CD4-positive, alpha-beta T cell treated with Interleukin-15 for 1 hour (primary cell): ENCODE data around the gene NUTM1.
A peak's percentile ranks its signal among the peaks of the same experiment; 100 is the strongest.
"Not testable (repeated sequence)": the region's sequence is repeated elsewhere in the genome, so short reads cannot be mapped to it uniquely, and the experiment has no call there.

Experiments used
- DNase-seq: peaks from one replicate; pipeline ENCODE4 v3.0.0-alpha.2; 2020

The NUTM1 gene

DNA sequence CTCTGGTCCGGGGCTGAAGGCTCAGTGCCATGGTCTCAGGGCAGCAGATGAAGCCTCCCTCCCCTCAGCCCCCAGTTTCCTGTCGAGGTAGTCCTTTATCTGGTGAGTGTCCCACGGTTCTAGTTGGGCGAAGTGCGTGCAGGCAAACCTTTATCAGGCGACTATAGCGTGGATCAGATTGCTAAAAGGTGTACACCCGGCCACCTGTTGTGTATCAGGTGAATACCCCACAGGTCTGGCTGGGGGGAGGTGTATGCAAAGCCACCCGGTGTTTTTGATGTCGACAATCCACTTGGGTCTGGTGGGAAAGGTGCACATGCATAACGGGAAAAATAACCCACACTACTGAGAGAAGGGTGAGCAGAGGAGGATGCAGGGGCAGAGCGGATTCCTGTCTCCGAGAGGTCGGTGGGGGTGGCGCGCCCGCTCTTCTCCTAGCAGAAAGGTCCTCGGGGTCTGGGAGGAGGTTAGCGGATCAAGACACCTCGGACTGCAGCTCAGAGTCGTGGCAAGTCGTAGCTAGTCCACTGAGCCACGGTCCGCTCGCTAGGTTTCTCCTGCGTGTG, 6.0 kb upstream of the NUTM1 start:
- DNase-seq = peak; percentile 30

DNA sequence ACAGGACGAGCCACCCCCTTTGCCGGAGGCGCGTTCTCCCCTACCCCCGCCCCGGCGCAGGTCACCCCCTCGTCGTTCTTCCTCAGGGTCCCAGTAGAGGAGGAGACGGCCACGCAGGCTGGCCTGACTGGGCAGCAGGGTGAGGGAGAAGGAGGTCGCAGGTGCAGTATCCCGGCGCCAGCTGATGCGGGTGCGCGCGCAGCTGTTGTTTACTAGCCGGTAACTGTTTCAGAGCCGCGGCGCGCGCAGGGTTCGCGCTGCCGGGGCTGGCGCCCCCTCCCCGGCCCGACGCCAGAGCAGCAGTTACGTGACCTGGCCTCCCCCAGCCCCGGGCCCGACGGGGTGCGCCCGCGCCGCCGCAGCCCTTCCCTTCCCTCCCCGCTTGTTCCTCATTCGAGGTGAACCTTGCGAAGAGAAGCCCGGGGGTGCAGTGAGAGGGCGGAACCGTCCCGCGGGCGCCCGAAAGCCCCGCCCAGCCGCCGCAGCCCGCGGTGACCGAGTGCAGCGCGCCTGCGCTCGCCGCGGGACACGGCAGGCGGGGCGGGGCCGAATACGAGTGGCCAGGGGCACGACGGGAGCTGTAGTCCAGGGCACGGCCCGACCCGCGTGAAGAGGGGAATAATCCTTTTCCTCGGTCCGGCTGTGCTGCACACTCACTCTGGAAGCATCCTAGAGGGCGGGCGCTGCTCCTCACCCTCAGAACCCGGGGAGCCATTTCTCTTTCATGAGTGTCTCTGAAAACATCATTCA, 5.4 kb upstream of the NUTM1 start, which contains the start of gene SLC12A6:
Gene SLC12A6 (minus strand): TSS at position 225 of the 750 bp plus-strand sequence. CDS start 1,101 bp downstream, outside the sequence.
- DNase-seq = peak; percentile 94

DNA sequence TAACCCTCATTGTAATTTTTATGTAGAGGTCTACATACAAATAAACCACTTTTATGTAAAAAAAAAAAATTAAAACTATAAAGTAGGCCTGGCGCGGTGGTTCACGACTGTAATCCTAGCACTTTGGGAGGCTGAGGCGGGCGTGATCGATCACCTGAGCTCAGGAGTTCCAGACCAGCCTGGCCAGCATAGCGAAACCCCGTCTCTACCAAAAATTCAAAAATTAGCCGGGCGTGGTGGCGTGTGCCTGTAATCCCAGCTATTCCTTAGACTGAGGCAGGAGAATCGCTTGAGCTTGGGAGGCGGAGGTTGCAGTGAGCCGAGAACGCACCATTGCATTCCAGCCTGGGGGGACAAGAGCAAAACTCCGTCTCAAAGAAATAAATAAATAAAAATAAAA, 4.8 kb upstream of the NUTM1 start:
- DNase-seq = no peak

DNA sequence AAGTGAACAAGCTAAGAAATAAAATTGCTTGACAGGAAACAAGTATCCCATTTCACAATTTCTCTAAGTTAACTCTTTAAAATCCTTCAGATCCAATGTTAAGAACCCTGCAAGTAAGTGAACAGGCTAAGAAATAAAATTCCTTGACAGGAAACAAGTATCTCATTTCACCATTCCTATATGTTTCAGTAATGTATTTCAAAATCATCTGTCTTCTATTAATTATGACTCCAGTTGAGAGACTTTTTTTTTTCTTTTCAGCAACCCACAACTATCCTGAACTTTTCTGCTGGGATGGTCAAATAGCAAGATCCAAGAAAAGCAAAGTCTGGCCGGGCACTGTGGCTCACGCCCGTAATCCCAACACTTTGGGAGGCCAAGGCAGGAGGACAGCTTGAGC, 3.2 kb upstream of the NUTM1 start:
- no peak for DNase-seq

DNA sequence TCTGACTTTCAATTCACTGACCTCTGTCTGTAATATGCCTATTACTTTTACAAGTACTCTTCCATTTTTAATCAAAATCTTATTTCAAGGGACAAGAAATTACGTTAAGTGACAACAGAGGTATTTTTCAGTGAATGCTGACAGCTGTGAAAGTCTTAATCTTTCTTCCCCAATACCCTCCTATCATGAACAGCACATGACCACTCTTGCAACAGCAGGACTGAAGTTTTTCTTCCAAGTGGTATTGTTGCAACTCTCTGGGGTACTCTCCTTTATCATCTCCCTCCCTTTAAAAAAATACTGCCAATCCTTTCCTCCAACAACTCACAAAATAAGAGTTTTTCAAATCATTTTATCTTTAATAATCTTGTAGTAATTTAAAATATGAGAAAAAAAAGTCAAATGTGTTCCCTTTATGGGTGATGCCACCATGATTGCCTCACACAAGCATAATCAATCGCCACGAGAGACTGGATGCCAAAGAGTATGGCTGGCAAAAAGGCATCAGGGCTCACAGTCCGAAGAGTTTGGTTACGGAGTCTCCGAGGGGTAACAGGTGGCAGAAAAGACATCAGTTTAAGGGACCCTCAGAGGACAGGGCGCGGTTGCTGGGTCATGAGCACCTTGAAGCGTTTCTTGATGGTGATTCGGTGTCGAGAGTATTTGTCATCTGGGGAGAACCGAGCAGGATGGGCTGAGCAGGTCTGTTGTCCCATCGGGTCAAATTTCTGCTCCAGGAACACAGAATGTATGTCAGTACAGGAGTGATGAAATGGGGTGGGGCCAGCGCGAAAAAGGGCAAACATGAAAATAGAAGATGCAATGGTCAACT, 1.5 kb upstream of the NUTM1 start:
- no peak for DNase-seq

DNA sequence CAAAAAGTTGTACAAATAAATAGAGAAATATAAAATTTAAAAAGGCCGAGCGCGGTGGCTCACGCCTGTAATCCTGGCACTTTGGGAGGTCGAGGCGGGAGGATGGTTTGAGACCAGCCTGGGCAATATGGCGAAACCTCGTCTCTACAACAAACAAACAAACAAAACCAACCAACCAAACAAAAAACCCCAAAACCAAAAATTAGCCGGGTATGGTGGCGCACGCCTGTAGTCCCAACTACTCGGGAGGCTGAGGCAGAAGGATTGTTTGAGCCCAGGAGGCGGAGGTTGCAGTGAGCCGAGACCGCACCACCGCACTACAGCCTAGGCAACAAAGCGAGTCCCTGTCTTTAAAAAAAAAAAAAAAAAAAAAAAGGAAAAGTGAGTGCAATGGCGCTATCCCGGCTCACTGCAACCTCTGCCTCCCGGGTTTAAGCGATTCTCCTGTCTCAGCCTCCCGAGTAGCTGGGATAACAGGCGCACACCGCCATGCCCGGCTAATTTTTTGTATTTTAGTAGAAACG, 840 bp upstream of the NUTM1 start:
- DNase-seq = not testable (repeated sequence)

DNA sequence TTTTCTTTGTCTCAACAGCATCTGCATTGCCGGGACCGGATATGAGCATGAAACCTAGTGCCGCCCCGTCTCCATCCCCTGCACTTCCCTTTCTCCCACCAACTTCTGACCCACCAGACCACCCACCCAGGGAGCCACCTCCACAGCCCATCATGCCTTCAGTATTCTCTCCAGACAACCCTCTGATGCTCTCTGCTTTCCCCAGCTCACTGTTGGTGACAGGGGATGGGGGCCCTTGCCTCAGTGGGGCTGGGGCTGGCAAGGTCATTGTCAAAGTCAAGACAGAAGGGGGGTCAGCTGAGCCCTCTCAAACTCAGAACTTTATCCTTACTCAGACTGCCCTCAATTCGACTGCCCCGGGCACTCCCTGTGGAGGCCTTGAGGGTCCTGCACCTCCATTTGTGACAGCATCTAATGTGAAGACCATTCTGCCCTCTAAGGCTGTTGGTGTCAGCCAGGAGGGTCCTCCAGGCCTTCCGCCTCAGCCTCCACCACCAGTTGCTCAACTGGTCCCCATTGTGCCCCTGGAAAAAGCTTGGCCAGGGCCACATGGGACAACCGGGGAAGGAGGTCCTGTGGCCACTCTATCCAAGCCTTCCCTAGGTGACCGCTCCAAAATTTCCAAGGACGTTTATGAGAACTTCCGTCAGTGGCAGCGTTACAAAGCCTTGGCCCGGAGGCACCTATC, 5.0 kb downstream of the NUTM1 start:
- DNase-seq = no peak

DNA sequence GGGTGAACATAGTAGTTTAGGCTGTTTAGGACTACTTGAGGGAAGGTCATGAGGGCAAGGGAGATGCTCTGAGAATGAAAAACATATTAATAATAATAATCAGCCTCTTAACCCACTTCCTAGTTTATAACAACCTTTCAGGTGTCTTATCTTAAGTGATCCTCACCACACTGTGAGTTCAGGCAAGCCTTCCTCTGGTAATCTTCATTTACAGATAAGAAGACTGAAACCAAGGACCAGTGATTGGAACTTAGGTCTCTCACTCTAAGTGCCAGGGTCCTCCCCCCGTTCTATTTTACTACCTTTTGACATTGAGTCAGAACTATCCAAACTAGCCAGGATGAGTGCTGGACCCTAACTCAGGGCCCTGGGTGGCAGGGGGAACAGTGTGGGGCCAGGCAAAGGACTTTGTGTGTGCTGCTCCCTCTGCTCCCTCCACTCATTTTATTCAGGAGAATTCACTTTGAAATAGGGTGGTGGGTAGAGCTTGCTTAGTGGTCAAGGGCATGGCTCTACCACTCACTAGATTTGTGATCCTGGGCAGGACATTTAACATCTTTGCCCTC, 5.7 kb downstream of the NUTM1 start:
- DNase-seq = no peak

DNA sequence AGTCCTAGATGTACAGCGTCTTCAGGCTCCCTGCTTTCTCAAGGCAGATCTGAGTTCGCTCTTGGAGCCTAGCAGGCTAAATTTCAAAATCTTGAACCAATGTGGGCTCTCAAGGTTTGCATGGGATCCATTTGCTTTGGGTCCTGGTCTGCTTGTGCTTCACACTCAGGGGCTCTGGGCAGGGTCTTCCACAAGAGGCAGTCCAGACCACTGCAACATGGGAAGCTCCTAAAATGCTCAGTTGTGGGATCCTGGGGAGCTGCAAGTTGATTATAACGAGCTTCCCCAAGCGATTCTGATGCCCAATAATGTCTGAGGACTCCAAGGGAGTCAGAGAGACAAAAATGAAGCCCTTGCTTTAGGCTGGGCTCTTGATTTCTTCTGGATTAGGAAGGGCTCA, 6.7 kb downstream of the NUTM1 start:
- DNase-seq = no peak

DNA sequence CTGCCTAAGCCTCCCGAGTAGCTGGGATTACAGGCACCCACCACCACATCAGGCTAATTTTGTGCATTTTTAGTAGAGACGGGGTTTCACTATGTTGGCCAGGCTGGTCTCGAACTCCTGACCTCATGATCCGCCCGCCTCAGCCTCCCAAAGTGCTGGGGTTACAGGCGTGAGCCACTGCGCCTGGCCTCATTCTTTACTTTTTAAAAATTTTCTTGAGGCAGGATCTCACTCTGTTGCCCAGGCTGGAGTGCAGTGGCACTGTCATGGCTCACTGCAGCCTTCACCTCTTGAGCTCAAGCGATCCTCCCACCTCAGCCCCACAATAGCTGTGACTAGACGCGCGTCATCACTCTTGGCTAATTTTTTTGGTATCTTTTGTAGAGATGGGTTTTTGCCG, 9.9 kb downstream of the NUTM1 start:
- DNase-seq = not testable (repeated sequence)

DNA sequence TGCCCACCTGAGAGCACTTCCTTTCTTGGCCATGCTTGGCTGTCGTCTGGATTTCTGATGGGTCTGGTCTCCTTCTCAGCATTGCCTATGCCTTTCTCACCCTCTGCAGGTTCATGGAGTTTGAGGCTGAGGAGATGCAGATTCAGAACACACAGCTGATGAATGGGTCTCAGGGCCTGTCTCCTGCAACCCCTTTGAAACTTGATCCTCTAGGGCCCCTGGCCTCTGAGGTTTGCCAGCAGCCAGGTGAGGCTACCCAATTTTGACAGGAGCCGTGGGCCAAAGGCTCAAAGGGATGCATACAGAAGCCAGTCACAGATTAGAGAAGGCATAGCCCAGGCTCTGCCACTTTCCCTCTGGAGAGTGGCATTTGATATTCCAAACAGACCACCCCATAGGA, 10.5 kb downstream of the NUTM1 start:
- DNase-seq = no peak

DNA sequence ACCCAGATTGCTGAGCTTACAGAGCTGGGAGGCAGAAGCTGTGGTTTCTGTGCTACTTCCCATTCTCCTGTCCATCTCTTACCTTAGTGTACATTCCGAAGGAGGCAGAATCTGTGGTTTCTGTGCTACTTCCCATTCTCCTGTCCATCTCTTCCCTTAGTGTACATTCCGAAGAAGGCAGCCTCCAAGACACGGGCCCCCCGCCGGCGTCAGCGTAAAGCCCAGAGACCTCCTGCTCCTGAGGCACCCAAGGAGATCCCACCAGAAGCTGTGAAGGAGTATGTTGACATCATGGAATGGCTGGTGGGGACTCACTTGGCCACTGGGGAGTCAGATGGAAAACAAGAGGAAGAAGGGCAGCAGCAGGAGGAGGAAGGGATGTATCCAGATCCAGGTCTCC, 11.2 kb downstream of the NUTM1 start:
- no peak for DNase-seq

DNA sequence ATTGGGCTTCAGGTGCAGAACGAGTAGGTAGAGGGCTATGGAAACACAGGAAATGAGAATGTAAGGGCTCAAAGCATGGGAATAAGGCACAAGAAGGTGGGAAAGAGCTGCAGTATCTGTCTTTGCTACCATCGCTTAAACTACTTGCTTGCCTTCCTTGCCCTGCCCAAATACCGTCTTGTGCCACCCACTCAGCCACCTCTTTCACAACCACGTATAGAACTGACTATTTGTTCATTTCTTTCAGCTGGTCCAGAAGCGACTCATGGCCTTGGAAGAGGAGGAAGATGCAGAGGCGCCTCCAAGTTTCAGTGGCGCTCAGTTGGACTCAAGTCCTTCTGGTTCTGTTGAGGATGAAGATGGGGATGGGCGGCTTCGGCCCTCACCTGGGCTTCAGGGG, 12.1 kb downstream of the NUTM1 start:
- no peak for DNase-seq

DNA sequence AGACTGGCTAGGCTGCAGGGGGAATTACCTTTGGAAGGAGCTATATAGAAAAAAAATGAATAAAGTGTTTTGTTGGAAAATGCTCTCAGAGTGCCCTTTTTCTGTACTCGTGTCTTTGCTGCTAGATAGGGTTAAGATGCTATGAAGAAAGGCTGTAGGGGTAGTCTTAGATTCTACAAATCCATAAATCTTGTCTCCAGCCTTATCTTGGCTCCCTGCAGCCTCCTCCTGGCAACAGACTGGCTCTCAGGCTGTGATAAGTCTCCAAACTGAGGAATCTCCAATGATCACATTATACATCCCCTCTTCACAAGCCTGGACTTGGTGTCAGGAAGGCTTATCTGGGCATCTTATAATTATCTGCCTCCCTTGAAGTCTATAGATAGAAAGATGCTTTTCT, 14.5 kb downstream of the NUTM1 start:
- no peak for DNase-seq

DNA sequence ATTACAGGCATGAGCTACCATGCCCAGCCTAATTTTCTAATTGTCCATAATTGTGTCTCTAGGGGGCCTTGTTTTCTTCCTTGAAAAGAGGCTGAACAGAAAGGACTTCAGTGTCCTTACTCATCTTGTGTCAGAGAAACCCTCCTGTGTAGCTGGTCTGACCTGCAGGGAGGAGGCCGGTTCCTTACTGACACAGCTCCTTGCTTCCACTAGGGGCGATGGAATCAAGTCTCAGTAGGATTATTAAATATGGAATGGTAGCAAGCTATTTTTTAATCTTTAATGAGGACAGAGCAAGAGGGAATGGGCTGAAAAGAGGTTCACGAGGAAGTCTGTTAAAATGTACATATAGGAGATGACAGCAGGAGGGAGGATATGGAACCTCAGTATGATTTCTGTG, 15.3 kb downstream of the NUTM1 start:
- DNase-seq = no peak

DNA sequence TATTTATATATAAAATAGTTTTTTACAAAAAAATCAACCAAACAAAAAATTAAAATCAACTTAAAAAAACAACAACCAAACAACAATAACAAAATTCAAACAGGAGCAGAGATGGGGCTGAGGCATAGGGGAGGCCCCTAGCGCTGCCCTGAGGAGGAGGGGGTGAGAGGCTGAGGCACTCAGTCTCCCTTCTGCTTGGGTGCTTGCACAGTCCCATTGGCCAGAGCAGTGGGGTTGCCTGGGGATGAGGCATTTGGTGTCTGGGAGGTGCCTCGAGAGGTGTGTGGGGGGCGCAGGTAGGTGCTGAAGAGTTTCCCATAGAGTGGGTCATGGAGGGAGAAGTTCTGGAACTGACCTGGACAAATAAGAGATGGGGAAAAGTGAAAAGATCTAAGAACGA, 15.8 kb downstream of the NUTM1 start:
- DNase-seq = no peak

DNA sequence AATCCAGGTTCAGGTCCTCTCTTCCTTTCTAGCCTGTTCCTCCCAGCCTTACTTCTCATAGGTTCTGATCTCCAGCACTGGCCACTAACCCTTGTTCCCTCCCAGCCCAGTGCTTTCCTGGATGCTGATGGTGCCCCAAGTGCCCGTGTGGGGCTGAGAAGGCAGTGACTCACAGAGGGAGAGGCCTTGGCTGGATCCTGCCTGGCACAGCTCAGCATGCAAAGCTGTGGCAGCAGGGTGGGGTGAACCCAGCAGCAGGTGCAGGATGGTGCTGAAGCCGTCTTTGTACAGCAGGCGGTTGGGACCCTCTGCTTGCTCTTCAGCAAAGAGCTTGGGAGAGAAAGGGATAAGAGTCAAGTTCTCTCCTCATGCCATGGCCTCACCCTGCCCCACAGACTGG, 16.3 kb downstream of the NUTM1 start:
- no peak for DNase-seq

DNA sequence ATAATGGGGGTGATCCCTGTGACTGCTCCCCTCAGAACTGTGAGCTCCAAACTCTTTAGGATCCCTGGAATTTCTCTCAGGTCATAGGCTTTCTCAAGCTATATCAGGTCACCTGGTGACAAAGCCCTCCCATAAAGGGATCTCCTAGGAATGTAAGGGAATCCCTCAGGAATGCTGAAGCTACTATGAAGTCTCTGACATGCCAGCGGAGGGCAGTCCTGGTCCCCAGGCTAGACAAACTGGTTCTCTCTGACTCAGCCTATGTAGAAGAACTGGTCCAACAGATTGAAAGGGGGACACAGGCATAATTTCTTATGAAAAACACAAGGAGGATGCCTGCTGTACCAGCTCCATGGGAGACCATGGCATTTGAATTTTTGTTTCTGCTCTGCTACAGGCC, 17.2 kb downstream of the NUTM1 start:
- DNase-seq = no peak

DNA sequence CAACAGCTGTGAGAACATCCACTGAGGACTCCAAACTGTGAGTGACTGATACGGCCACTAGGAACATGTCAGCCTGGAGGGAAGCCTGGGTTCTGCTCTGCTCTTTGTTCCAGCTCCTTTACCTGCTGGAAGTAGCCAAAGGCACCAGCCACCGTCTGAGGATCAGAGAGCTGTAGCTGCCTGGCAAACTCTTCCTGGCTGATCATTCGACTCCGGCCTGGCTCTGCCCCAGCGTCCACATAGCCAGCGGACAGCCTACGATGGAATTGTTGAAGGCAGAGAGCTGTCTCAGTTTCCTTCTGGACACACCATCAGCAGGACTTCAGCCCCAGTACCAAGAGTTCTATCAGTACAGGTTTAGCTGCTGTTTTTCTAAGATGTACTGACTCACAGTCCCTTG, 18.2 kb downstream of the NUTM1 start:
- DNase-seq = no peak

DNA sequence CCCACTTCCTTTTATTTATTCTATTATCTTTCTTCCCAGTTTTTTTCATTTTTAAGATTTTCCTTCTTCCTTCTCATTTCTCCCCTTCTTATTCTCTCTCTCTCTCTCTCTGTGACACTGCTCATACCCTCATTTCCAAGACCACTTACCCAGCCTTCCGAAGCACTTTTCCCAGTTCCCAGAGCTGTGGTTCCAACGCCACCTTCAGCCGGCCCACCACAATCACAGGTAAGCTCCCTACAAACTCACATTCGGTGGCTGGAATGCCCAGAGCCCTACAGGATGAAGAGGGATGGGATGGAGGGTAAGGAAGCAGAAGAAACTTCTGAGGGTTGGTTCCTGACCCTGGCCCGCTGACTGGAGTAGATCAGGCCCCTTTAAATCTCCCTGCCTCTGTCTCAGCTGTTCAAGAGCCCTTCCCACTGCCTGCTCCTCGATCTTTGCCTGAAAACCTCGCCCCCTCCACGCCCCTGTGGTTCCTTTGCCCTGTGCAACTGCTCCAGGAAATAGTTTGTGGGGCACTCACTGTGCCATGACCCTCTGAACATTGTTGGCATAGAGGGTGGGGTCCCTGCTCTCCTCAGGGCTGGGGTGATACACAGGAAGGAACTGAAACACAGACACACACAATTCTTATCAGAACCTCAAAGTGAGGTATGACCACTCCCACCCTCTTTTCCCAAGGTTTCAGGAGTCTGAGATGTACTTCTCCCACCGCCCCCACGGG, 19.1 kb downstream of the NUTM1 start:
- no peak for DNase-seq

DNA sequence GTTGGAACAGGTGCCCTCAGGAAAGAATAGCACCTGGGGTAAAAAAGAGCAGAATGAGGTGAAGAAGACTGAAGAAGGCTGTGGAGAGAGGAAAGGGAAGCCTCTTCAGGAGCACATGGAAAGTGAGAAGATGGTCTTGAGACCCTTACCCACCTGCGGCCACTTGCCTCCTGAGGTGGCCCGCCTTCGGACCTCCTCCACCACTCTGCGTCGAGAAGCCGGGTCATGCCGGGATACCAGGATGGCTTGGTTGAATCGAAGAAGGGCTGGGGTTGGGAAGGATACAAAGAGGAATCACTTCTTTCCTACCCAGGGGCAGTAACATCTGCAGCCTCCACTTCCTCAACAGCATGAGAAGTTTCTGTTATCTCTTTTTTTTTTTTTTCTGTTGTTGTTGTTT, 20.9 kb downstream of the NUTM1 start:
- DNase-seq = no peak
